ENCODE results near the gene GAL3ST3.
"Not testable (repeated sequence)": the region's sequence is repeated elsewhere in the genome, so short reads cannot be mapped to it uniquely, and the experiment has no call there.

DNA sequence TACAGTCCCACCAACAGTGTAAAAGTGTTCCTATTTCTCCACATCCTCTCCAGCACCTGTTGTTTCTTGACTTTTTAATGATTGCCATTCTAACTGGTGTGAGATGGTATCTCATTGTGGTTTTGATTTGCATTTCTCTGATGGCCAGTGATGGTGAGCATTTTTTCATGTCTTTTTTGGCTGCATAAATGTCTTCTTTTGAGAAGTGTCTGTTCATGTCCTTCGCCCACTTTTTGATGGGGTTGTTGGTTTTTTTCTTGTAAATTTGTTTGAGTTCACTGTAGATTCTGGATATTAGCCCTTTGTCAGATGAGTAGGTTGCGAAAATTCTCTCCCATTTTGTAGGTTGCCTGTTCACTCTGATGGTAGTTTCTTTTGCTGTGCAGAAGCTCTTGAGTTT lies 43.2 kb upstream of the GAL3ST3 start:
- not testable (repeated sequence) for TF ChIP-seq POLR2AphosphoS5, GABPA (IDR thresholded peaks at IDR 0.05; ENCODE audit: low read depth)
- TF ChIP-seq, protein P1, sequence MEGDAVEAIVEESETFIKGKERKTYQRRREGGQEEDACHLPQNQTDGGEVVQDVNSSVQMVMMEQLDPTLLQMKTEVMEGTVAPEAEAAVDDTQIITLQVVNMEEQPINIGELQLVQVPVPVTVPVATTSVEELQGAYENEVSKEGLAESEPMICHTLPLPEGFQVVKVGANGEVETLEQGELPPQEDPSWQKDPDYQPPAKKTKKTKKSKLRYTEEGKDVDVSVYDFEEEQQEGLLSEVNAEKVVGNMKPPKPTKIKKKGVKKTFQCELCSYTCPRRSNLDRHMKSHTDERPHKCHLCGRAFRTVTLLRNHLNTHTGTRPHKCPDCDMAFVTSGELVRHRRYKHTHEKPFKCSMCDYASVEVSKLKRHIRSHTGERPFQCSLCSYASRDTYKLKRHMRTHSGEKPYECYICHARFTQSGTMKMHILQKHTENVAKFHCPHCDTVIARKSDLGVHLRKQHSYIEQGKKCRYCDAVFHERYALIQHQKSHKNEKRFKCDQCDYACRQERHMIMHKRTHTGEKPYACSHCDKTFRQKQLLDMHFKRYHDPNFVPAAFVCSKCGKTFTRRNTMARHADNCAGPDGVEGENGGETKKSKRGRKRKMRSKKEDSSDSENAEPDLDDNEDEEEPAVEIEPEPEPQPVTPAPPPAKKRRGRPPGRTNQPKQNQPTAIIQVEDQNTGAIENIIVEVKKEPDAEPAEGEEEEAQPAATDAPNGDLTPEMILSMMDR (IDR thresholded peaks at IDR 0.05; ENCODE audit: insufficient read depth, low read length), result not testable (repeated sequence)
- TF ChIP-seq, protein P2, sequence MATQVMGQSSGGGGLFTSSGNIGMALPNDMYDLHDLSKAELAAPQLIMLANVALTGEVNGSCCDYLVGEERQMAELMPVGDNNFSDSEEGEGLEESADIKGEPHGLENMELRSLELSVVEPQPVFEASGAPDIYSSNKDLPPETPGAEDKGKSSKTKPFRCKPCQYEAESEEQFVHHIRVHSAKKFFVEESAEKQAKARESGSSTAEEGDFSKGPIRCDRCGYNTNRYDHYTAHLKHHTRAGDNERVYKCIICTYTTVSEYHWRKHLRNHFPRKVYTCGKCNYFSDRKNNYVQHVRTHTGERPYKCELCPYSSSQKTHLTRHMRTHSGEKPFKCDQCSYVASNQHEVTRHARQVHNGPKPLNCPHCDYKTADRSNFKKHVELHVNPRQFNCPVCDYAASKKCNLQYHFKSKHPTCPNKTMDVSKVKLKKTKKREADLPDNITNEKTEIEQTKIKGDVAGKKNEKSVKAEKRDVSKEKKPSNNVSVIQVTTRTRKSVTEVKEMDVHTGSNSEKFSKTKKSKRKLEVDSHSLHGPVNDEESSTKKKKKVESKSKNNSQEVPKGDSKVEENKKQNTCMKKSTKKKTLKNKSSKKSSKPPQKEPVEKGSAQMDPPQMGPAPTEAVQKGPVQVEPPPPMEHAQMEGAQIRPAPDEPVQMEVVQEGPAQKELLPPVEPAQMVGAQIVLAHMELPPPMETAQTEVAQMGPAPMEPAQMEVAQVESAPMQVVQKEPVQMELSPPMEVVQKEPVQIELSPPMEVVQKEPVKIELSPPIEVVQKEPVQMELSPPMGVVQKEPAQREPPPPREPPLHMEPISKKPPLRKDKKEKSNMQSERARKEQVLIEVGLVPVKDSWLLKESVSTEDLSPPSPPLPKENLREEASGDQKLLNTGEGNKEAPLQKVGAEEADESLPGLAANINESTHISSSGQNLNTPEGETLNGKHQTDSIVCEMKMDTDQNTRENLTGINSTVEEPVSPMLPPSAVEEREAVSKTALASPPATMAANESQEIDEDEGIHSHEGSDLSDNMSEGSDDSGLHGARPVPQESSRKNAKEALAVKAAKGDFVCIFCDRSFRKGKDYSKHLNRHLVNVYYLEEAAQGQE (IDR thresholded peaks at IDR 0.05; ENCODE audit: insufficient replicate concordance, low read depth), result not testable (repeated sequence)
